ENCODE data around the gene CSPG4. TPM values are rescaled to one million over a fixed set of nuclear protein-coding genes. Genes with fewer than 3 reads are reported as not detected.
"Not testable (repeated sequence)": the region's sequence is repeated elsewhere in the genome, so short reads cannot be mapped to it uniquely, and the experiment has no call there.

CSPG4 gene, protein sequence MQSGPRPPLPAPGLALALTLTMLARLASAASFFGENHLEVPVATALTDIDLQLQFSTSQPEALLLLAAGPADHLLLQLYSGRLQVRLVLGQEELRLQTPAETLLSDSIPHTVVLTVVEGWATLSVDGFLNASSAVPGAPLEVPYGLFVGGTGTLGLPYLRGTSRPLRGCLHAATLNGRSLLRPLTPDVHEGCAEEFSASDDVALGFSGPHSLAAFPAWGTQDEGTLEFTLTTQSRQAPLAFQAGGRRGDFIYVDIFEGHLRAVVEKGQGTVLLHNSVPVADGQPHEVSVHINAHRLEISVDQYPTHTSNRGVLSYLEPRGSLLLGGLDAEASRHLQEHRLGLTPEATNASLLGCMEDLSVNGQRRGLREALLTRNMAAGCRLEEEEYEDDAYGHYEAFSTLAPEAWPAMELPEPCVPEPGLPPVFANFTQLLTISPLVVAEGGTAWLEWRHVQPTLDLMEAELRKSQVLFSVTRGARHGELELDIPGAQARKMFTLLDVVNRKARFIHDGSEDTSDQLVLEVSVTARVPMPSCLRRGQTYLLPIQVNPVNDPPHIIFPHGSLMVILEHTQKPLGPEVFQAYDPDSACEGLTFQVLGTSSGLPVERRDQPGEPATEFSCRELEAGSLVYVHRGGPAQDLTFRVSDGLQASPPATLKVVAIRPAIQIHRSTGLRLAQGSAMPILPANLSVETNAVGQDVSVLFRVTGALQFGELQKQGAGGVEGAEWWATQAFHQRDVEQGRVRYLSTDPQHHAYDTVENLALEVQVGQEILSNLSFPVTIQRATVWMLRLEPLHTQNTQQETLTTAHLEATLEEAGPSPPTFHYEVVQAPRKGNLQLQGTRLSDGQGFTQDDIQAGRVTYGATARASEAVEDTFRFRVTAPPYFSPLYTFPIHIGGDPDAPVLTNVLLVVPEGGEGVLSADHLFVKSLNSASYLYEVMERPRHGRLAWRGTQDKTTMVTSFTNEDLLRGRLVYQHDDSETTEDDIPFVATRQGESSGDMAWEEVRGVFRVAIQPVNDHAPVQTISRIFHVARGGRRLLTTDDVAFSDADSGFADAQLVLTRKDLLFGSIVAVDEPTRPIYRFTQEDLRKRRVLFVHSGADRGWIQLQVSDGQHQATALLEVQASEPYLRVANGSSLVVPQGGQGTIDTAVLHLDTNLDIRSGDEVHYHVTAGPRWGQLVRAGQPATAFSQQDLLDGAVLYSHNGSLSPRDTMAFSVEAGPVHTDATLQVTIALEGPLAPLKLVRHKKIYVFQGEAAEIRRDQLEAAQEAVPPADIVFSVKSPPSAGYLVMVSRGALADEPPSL (N-terminal part only)
- under 1 TPM in 1 of 2 donors, not detected in 1; 0.02 TPM for total RNA-seq

DNA sequence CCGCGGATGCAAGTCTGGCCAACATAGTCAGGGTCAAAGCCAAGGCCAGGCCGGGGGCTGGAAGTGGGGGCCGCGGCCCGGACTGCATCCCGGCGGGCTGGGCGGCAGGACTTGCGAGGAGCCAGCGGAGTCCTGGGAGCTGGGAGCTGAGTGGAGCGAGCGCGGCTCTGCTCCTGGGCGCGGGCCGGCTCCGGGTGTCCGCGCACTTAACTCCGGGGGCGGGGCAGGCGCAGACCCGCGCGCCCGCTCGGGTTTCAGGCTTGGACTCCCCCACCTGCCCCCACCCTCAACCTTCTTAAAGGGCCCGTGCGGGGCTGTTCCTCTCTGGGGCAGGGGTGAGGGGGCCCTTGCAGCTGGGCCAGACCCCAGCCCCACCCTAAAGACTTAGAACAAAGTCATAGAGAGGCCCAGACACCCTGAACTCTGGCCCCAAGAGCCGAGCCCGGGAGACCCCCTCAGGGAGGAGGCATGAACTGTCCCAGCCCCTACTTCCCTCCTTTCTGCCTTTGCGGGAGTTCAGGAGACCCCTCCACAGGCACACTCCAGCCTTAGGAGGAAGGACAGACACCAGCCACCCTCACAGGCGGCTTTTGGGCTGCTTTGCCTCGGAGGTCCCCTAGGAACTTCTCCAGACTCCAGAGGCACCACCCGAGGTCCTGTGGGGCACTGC, at the start of gene CSPG4:
Gene CSPG4 (minus strand): TSS at position 181 of the 670 bp plus-strand sequence. CDS start 93 bp downstream, at position 88.
- no peaks in the 10 kb centered on the region for H3K9me3 Mint-ChIP-seq
- no peak within 1 kb of the TSS for H3K4me3 Mint-ChIP-seq
- peaks cover 10% of the 10 kb centered on the region for H3K27me3 Mint-ChIP-seq
- H3K27ac Mint-ChIP-seq, result no peak within 1 kb of the TSS
- no peak for ATAC-seq (replicated peaks)
- H3K4me1 Mint-ChIP-seq, result no peaks in the 10 kb centered on the region
- no peaks in the 10 kb centered on the region for H3K36me3 Mint-ChIP-seq (ENCODE audit: low read depth)

DNA sequence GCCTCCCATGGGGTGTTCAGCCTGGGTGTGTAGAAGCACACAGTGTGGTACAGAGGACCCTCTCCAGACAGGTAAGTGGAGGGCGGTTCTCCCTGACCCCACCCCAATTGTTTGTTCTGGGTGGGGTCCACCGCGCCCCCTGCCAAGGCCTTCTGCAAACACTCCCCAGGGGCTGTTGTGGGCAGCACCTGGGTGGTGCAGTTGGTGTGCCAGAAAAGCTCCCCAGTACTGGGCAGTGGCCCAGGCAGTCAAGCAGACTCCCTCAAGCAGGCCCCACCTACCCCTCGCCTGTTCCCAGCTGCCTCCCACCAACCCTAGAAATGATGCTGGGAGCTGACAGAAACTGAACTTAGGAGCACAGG, 49.7 kb upstream of the CSPG4 start:
- not testable (repeated sequence) for H3K4me1 Mint-ChIP-seq; H3K4me3 Mint-ChIP-seq; H3K27ac Mint-ChIP-seq; H3K36me3 Mint-ChIP-seq (ENCODE audit: low read depth); H3K9me3 Mint-ChIP-seq; ATAC-seq (replicated peaks); H3K27me3 Mint-ChIP-seq

DNA sequence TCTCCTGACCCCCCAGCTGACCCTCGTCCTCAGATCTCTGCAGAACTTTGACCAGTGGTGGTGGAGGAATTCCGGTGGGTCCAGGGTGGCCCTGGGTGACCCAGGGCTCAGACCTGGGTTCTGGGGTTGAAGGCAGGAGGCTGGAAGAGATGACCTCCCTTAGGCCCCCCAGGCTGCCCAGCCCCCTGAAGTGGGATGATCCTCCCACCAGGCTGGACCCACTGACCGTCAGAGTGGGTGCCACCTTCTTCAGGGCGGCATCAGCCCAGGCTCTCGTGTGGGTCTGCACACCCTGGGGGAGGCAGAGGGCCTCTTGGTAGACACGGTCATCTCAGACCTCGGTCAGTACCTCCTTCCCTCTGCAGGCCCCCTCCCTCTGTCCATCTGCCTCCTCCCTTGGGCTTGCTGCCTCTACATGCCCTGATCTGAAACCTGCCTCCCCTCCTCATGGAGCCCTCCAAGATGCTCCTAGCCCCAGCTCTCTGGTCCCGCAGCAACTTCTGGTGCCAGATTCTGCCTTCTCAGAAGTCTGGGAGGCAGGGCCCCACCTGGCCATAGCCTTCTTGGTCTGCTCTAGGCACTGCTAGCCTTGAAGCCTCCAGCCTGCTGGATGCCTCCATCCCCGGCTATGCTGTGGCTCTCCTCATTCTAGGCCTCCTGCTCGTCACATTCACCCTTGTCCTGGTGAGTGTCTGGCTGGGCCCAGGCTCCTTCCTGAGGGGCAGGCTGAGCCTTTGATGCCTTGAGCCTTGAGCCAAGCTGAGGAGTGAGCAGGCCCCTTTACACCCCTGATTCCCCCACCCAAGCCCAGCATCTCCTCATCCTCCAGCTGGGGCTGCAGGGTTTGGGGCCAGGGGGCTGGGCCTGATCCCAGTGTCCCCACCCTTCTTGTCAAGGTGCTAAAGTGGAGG, 49.1 kb upstream of the CSPG4 start:
- H3K4me3 Mint-ChIP-seq, result no peak overlapping the region
- H3K27me3 Mint-ChIP-seq, result no peaks in the 10 kb centered on the region
- H3K9me3 Mint-ChIP-seq, result no peaks in the 10 kb centered on the region
- no peak for ATAC-seq (replicated peaks)
- H3K36me3 Mint-ChIP-seq (ENCODE audit: low read depth), result no peaks in the 10 kb centered on the region
- peaks cover 3% of the 10 kb centered on the region for H3K4me1 Mint-ChIP-seq
- H3K27ac Mint-ChIP-seq, result no peak overlapping the region

DNA sequence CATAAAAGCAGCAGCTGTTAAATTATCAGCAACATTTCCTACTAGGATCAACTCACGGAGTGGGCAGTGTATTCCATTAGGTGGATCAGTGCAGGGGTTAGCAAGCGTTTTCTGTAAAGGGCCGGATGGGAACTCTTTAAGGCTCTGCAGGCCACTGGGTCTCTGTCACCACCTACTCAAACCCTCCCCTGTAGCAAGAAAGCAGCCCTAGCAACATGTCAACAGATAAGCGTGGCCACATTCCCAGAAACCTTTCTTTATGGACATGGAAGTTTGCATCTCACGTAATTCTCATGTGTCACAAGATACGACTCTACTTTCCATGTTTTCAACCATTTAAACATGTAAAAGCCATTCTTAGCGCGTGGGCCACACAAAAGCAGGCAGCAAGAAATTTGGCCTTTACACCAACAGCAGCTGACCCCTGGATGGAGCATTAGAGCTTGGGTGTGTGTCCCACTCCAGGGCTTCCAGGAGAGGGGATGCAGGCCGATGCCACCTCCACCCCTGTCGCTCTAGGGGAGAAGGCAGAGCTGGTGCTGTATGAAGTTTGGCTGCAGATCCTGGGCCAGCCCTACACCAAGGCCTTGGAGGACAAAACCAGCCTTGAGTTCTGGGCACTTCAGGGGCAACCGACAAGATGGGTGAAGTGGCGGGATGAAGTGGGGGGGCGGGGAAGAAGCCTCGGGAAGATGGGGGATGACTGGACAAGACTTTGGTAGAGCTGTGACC, 48.2 kb upstream of the CSPG4 start:
- Mint-ChIP-seq H3K4me3 (no peak overlapping the region), H3K9me3 (no peaks in the 10 kb centered on the region), H3K36me3 (ENCODE audit: low read depth) (no peaks in the 10 kb centered on the region), H3K27ac (peak overlapping the region; percentile 51), H3K27me3 (no peaks in the 10 kb centered on the region), H3K4me1 (peaks cover 3% of the 10 kb centered on the region)
- no peak for ATAC-seq (replicated peaks)

DNA sequence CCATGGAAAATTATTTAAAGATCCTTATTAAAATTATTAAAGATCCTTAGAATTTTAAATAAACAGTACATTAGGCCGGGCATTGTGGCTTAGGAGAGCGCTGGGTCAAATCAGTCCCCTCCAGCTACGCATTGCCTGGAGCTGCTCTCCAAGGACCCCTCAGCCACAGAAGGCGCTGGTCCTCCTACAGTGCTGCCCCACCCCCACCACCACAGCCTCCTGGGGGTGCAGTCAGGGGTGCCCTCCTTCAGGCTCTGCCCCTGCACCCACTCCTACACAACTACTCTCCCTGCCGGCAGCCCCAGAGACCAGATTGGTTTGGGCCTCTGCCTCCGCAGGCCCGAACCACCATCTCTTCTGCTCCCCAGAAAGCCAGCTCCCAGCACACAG, 47.5 kb upstream of the CSPG4 start:
- H3K4me1 Mint-ChIP-seq, result not testable (repeated sequence)

DNA sequence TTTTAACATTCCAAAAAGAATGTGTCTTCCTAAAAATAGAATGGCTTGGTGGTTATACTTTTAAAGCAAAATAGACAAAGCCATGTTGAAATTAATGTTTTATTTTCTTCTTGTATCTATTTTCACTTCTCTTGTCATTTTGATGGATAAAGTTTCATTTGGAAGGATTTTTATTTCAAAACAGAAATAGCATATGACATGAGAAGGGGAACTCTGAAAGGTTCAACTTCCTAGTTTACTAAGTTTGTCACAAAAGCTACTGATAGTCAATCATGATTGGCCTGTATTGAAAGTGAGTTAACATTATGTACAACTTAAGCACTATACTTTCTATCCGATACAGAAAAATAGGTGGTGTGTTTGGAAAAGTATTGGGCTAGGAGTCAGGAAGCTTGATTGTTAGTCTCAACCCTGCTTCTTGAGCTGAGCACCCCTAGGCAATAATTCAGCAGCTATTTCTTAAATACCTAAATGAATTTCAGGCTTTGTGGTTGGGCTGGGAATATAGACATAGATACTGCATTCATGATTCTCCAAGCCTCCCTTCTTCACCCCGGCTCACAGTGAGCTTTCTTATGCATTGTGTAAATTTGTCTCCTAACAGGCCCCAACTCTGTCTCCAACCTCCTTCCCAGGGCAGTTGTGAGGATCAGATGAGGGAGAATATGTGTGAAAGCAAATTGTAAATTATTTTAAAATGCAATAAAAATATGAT, 46.9 kb upstream of the CSPG4 start:
- Mint-ChIP-seq H3K36me3 (ENCODE audit: low read depth) (no peaks in the 10 kb centered on the region), H3K27me3 (no peaks in the 10 kb centered on the region), H3K27ac (peak overlapping the region; percentile 95), H3K9me3 (no peaks in the 10 kb centered on the region), H3K4me3 (peak overlapping the region; percentile 92), H3K4me1 (peaks cover 3% of the 10 kb centered on the region)
- no peak for ATAC-seq (replicated peaks)

More for the DNA sequence above, 47.5 kb upstream of the CSPG4 start:
- not testable (repeated sequence) for H3K9me3 Mint-ChIP-seq; H3K27me3 Mint-ChIP-seq; H3K4me3 Mint-ChIP-seq; H3K36me3 Mint-ChIP-seq (ENCODE audit: low read depth); ATAC-seq (replicated peaks)
- peak overlapping the region; percentile 51 for H3K27ac Mint-ChIP-seq

DNA sequence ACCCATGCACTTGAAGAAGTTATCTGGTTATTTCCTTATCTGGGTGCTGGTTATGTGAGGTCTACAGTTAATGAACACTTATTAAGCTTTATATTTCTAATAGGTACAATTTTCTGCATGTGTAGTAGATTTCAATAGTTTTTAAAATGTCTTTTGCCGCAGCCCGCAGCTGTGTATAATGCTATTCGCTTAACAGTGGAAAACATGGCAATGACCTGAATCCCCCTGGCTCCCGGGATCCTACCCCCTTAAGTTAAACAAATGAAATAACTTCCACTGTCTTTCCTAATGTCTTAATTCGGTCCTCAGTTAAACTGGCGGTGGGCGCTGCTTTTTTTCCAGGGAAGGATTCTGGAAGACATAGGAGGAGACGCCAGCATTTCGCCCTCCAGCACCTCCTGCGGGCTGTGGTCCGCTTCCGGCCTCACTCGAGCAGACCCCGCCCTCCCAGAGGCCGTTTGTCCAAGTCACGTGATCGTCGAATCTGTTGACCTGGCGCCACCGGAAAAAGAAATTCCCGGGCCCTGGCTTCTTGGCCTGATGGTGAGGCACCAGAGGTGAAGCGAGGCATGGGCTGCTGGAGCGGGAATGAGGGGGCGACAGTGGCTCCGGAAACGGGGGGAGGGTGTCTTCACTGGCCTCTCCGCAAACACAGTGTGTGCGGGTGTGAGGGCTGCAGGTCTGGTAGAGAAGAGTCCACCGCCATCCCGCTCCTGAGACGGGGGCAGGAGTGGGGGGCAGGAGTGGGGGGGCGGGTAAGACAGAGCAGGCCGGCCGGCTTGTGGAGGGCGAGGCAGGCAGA, 45.6 kb upstream of the CSPG4 start:
- H3K27me3 Mint-ChIP-seq, result no peaks in the 10 kb centered on the region
- H3K27ac Mint-ChIP-seq, result peak overlapping the region; percentile 95
- H3K4me1 Mint-ChIP-seq, result peaks cover 3% of the 10 kb centered on the region
- peak; percentile 97 for ATAC-seq (replicated peaks)
- H3K36me3 Mint-ChIP-seq (ENCODE audit: low read depth), result no peaks in the 10 kb centered on the region
- H3K4me3 Mint-ChIP-seq, result peak overlapping the region; percentile 92
- H3K9me3 Mint-ChIP-seq, result no peaks in the 10 kb centered on the region

DNA sequence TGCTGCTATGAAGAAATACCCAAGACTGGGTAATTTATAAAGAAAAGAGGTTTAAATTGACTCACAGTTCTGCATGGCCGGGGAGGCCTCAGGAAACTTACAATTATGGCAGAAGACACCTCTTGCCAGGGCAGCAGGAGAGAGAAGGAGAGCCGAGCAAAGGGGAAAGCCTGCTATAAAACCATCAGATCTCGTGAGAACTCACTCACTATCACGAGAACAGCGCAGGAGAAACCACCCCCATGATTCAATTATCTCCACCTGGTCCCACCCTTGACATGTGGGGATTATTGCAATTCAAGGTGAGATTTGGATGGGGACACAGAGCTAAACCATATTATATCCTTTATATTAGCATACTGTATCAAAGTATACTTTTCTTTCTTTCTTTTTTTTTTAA, 42.2 kb upstream of the CSPG4 start:
- H3K9me3 Mint-ChIP-seq; H3K4me1 Mint-ChIP-seq; H3K4me3 Mint-ChIP-seq; H3K36me3 Mint-ChIP-seq (ENCODE audit: low read depth); H3K27me3 Mint-ChIP-seq; ATAC-seq (replicated peaks); H3K27ac Mint-ChIP-seq: not testable (repeated sequence)

DNA sequence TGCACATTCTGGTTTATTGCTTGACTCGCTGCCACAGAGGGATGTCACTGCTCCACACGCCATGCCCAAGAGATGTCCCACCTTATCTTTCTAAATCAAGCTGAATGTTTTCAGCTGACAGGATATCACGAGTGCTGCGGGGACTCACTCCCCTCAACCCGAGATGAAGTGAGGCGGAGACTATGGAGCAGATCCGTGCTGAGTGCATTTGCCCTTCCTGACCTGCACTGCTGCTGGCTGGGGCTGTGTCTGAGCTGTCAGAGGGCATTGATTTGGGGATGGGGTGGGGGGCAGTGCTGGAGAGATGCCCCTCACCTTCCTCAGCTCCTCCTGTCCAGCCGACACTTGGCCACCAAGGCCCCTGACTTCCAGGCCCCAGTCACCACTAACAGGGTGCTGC, 40.5 kb upstream of the CSPG4 start:
- no peaks in the 10 kb centered on the region for H3K4me1 Mint-ChIP-seq

DNA sequence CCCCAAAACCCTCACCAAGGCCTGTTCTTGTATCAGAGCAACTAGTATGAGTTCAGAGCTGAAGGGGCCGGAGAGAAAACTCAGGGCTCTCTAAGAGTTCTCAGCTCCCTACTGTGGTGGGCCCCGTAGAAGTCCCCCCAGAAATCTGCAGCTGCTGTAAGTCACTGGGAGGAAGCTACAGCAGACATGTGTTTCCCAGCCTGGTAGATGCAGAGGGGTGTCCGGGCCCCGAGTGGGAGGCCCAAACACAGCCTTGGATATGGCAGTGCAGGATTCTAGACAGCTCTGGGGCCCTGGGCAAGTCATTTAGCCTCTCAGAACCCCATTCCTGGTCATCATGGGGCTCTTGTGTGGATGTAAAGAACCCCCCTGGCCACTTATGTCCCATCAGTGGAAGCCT, 39.2 kb upstream of the CSPG4 start:
- no peak for ATAC-seq (replicated peaks)
- Mint-ChIP-seq H3K4me1 (no peaks in the 10 kb centered on the region), H3K27me3 (no peaks in the 10 kb centered on the region), H3K9me3 (no peaks in the 10 kb centered on the region), H3K27ac (no peak overlapping the region), H3K4me3 (no peak overlapping the region), H3K36me3 (ENCODE audit: low read depth) (no peaks in the 10 kb centered on the region)

More for the DNA sequence above, 40.5 kb upstream of the CSPG4 start:
- Mint-ChIP-seq H3K27me3 (no peaks in the 10 kb centered on the region), H3K36me3 (ENCODE audit: low read depth) (no peaks in the 10 kb centered on the region), H3K4me3 (no peak overlapping the region), H3K9me3 (no peaks in the 10 kb centered on the region), H3K27ac (no peak overlapping the region)
- no peak for ATAC-seq (replicated peaks)

DNA sequence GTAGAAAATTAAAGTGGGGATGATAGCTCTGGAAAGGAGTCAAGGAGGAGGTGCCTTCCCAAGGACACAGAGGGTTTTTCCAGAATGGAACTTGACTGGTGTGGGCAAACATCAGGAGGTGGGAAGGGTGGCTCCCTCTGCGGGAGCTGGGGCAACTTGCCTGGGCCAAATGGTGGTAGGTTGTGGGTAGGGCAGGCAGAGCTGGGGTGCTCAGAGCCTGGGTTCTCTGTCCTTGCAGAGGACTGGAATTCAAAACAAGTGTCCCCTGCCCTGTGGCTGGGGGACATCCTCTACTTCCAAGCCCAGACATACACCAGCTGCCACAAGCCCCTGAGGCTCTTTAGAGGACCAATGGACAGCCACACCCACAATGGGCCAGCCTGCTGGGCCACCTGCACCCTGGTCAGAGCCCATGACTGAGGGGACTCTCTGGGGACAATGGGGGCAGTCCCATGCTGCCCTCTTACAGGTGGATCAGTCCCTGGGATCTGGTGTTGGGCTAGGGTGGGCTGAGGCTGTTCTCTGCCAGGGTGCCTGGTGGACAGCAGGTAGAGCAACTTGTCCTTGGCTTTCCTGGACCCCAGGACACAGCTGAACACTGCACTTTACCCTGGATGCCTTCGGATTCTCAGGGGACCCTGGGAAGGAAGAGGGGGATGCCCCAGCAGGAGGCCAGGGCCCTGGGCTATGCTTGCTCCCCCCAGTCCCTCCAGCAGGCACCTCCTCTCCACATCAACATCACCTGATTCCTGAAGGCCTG, 38.6 kb upstream of the CSPG4 start:
- Mint-ChIP-seq H3K27me3 (no peaks in the 10 kb centered on the region), H3K4me3 (no peak overlapping the region), H3K27ac (no peak overlapping the region), H3K9me3 (no peaks in the 10 kb centered on the region), H3K4me1 (no peaks in the 10 kb centered on the region), H3K36me3 (ENCODE audit: low read depth) (no peaks in the 10 kb centered on the region)
- no peak for ATAC-seq (replicated peaks)
